Measurements from ENCODE around the gene SMTN.
"Not testable (repeated sequence)": the region's sequence is repeated elsewhere in the genome, so short reads cannot be mapped to it uniquely, and the experiment has no call there.

Gene SMTN

GRCh38 chr22:31077681-31078080 lies 3.4 kb upstream of the SMTN start:
- DNase-seq (ENCODE audit: low spot score): no peak
- Histone ChIP-seq H3K4me3 (no peak overlapping the region), H3K27ac (peak overlapping the region in 1 of 2 donors; percentile 21)
- TF ChIP-seq, protein P1, sequence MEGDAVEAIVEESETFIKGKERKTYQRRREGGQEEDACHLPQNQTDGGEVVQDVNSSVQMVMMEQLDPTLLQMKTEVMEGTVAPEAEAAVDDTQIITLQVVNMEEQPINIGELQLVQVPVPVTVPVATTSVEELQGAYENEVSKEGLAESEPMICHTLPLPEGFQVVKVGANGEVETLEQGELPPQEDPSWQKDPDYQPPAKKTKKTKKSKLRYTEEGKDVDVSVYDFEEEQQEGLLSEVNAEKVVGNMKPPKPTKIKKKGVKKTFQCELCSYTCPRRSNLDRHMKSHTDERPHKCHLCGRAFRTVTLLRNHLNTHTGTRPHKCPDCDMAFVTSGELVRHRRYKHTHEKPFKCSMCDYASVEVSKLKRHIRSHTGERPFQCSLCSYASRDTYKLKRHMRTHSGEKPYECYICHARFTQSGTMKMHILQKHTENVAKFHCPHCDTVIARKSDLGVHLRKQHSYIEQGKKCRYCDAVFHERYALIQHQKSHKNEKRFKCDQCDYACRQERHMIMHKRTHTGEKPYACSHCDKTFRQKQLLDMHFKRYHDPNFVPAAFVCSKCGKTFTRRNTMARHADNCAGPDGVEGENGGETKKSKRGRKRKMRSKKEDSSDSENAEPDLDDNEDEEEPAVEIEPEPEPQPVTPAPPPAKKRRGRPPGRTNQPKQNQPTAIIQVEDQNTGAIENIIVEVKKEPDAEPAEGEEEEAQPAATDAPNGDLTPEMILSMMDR (IDR thresholded peaks at IDR 0.05): no peak

- not testable (repeated sequence) for H3K4me3 ChIP-seq; DNase-seq (ENCODE audit: low spot score)
- H3K27ac ChIP-seq: peak overlapping the region in 1 of 2 donors; percentile 21
Observed at GRCh38 chr22:31078389-31078788, 2.7 kb upstream of the SMTN start.

- no peak overlapping the region for H3K4me3 ChIP-seq
Observed at GRCh38 chr22:31079095-31079642, 1.9 kb upstream of the SMTN start.

DNA sequence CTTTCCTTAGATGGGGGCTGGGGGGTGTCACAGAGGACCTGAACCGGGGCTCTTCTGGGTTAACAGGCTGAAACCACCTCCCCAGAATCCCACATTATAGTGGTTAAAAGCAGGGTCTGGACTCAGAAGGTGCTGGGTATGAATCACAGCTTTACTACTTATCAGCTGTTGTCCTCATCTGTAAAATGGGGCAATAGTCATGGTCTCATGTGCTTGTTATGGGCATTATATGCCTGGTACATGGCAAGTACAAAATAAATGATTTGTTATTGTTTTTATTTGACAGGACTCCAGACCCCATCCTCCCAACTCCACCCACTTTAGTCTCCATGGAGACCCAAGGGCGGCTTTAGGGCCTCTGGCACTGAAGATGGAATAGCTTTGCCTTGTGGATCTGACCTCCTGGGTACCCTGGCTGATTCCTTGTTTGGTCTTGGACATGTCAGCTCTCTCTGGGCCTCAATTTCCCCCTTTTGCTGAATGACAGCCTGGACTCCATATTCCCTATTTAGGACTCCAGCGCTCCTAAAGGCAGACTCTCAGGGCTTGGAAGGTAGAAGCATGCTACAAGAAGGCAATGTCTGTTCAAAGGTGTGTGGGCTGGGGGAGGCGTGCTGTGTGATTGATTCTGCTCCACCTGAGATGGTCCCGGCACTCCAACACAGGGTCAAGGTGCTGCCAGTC lies 812 bp upstream of the SMTN start:
- TF ChIP-seq, protein P1 (IDR thresholded peaks at IDR 0.05): no peak
- H3K27ac ChIP-seq: peak overlapping the region; percentile 94 to 98
- no peak for DNase-seq (ENCODE audit: low spot score)
- peak overlapping the region; percentile 81 for H3K4me3 ChIP-seq

More at GRCh38 chr22:31079095-31079642, 1.9 kb upstream of the SMTN start:
- DNase-seq (ENCODE audit: low spot score): no peak
- TF ChIP-seq, protein P1 (IDR thresholded peaks at IDR 0.05): no peak
- H3K27ac ChIP-seq: no peak overlapping the region

GRCh38 chr22:31081963-31082605 lies 966 bp downstream of the SMTN start:
- TF ChIP-seq, protein P1 (IDR thresholded peaks at IDR 0.05): no peak
- DNase-seq (ENCODE audit: low spot score): peak; percentile 71
- peak overlapping the region; percentile 94 to 98 for H3K27ac ChIP-seq
- H3K4me3 ChIP-seq: peak overlapping the region; percentile 81

DNA sequence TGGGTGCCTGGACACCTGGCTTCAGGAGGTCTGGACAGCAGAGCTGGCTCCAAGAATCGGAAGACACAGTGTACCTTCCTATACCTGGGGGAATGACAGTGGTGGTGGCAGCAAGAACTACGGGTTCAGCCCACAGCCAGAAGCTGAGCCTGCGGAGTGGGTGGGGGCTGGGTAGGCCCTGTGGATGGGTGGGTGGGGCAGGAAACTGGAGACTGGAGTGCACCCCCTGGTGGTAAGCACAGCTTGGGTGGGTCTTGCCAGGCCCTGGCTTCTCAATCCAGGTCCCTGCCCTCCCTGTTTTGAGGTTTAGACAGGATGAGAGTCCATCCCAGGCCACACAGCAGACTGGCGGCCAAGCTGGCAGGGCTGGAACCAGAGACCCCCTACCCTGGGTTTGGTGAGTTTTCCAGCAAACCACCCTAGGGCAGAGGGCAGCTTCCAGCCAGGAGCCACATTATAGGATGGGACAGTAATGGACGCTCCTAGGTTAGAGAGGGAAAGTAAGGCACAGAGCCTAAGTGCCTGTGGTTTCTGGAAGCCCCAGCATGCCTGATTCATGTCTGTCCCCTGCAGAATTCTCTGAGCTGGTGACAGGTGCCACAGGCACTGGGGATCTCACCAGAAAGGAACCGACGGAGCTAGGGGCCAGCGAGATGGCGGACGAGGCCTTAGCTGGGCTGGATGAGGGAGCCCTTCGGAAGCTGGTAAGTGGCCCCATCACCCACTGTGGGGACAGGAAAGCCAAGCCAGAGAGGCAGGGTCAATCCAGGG lies 1.7 kb downstream of the SMTN start:
- TF ChIP-seq, protein P1 (IDR thresholded peaks at IDR 0.05): peak; percentile 67
- Histone ChIP-seq H3K27ac (peak overlapping the region; percentile 94 to 98), H3K4me3 (peak overlapping the region; percentile 81)
- DNase-seq (ENCODE audit: low spot score): peak; percentile 90

DNA sequence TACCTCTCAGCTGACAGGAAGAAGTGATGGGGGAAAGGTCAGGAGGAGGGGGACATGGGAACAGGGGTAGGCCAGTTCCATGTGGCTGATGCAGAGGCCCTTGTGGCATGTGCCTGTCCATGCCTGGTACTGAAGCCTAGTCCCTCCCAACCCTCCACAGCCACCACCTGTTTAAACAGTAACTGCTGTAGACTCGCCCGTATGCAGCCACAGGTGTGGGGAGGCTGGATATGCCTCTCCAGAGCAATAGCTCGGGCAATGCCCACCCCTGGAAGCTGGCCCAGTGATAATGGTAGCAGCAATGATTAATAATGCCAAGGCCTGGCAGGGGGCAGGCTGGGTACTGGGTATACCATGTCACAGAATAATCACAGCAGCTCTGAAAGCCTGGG lies 2.3 kb downstream of the SMTN start:
- H3K4me3 ChIP-seq: peak overlapping the region; percentile 81
- TF ChIP-seq, protein P1 (IDR thresholded peaks at IDR 0.05): no peak
- H3K27ac ChIP-seq: peak overlapping the region; percentile 94 to 98
- peak; percentile 77 for DNase-seq (ENCODE audit: low spot score)
